GM12878 (cell line): ENCODE measurements around the gene AGAP3. TPM values are rescaled to one million over a fixed set of nuclear protein-coding genes. Genes with fewer than 3 reads are reported as not detected.

Source experiments
- ATAC-seq: fragments of 200-7000 bp; cut with Tn5 transposase; 3 replicates; pipeline ENCODE4 v1.9.1; 2020; ENCODE audit warnings: mild to moderate bottlenecking, moderate library complexity
- BruUV-seq: library from RNA; stranded (reverse); fragments of 400-500 nt; replicated peaks from 2 replicates; lab custom pipeline; 2021; lab: Mats Ljungman, UMichigan
- CTCF ChIA-PET: fragments of 300-600 bp; sonication (Branson Sonifier 250); formaldehyde crosslinking; extraction: SDS; loops from one replicate; lab custom pipeline; 2021; ENCODE audit warnings: inconsistent platforms; lab: Yijun Ruan, JAX
- POLR2A ChIA-PET: fragments of 350-600 bp; formaldehyde crosslinking; extraction: SDS; loops from one replicate; lab custom pipeline; 2021; ENCODE audit warnings: inconsistent platforms; lab: Charles Lee
- RAD21 ChIA-PET: fragments of 300-600 bp; sonication (Branson Sonifier 250); formaldehyde crosslinking; loops from one replicate; lab custom pipeline; 2023; ENCODE audit warnings: antibody characterized with exemption; ENCODE audit not compliant: unreplicated experiment; lab: Charles Lee
- SMC1A ChIA-PET: fragments of 300-600 bp; sonication (Branson Sonifier 250); formaldehyde crosslinking; loops from one replicate; lab custom pipeline; 2023; ENCODE audit not compliant: unreplicated experiment, uncharacterized antibody; lab: Charles Lee
- DNase-seq: peaks from one replicate; pipeline ENCODE4 v3.0.0-alpha.2; 2011; ENCODE audit warnings: low read depth, low spot score
- FAIRE-seq: peaks from 3 replicates; lab custom pipeline; 2011; peaks lifted over from hg19 to GRCh38; lab: Jason Lieb, UNC
- H2AFZ ChIP-seq: 2 replicates; pipeline ENCODE4 v1.6.0; 2011; ENCODE audit warnings: low read depth, low read length, control low read depth; ENCODE audit not compliant: control insufficient read depth
- H3K27ac ChIP-seq: 2 replicates; pipeline ENCODE4 v1.5.1; 2011; ENCODE audit warnings: control low read depth; ENCODE audit not compliant: control insufficient read depth, insufficient read depth
- H3K27me3 ChIP-seq, 2 experiments: replicated peaks in 1 of 2; 2 replicates each; pipeline versions ENCODE4 v1.6.0 to v1.6.1; 2011; ENCODE audit warnings: low read length in 1 of 2; ENCODE audit not compliant: control insufficient read depth in 2 of 2, insufficient read depth in 2 of 2
- H3K36me3 ChIP-seq, 2 experiments: 2 replicates each; pipeline ENCODE4 v1.5.1; 2011; ENCODE audit warnings: low read length in 1 of 2; ENCODE audit not compliant: control insufficient read depth in 2 of 2, insufficient read depth in 2 of 2
- H3K4me1 ChIP-seq: 2 replicates; pipeline ENCODE4 v1.6.1; 2011; ENCODE audit warnings: mild to moderate bottlenecking, low read length, moderate library complexity, mixed read lengths; ENCODE audit not compliant: control insufficient read depth, insufficient read depth
- H3K4me2 ChIP-seq: 2 replicates; pipeline ENCODE4 v1.6.0; 2011; ENCODE audit warnings: control low read depth; ENCODE audit not compliant: control insufficient read depth, insufficient read depth
- H3K4me3 ChIP-seq: fragments of 200-600 bp; sonication (generic); 2 replicates; pipeline ENCODE4 v1.5.1; 2016
- H3K79me2 ChIP-seq: 2 replicates; pipeline ENCODE4 v1.6.0; 2011; ENCODE audit warnings: low read length; ENCODE audit not compliant: control insufficient read depth, insufficient read depth
- H3K9ac ChIP-seq: 2 replicates; pipeline ENCODE4 v1.8.0; 2011; ENCODE audit warnings: low read length, control low read depth, mixed read lengths; ENCODE audit not compliant: control insufficient read depth, insufficient read depth
- H3K9me3 ChIP-seq: replicated peaks from 3 replicates; pipeline ENCODE4 v1.5.1; 2011; ENCODE audit warnings: mild to moderate bottlenecking, low read length; ENCODE audit not compliant: control insufficient read depth, insufficient read depth
- H4K20me1 ChIP-seq: 2 replicates; pipeline ENCODE4 v1.6.0; 2011; ENCODE audit not compliant: control insufficient read depth, insufficient read depth
- CREM ChIP-seq: IDR thresholded peaks from 2 replicates; pipeline ENCODE4 v1.6.1; 2014; ENCODE audit warnings: antibody characterized with exemption, low read depth
- FOS ChIP-seq: IDR thresholded peaks from 3 replicates; pipeline ENCODE4 v1.6.1; 2011; ENCODE audit warnings: borderline replicate concordance; ENCODE audit not compliant: insufficient read length; ENCODE audit errors: extremely low read depth
- GATAD2B ChIP-seq: fragments of 450-650 bp; conservative IDR thresholded peaks from 2 replicates; pipeline ENCODE4 v1.6.1; 2017; ENCODE audit warnings: low read depth, mild to moderate bottlenecking, moderate library complexity
- MTA2 ChIP-seq: fragments of 450-650 bp; IDR thresholded peaks from 2 replicates; pipeline ENCODE4 v1.6.1; 2016; ENCODE audit warnings: low read depth, mild to moderate bottlenecking, moderate library complexity
- NFXL1 ChIP-seq: fragments of 450-650 bp; IDR thresholded peaks from 2 replicates; pipeline ENCODE4 v1.6.1; 2017; ENCODE audit warnings: antibody characterized with exemption, mild to moderate bottlenecking, borderline replicate concordance
- POLR2AphosphoS5 ChIP-seq: IDR thresholded peaks from 2 replicates; pipeline ENCODE4 v1.6.1; 2011; ENCODE audit warnings: mild to moderate bottlenecking, low read length, inconsistent platforms
- SP1 ChIP-seq: IDR thresholded peaks from one replicate; pipeline ENCODE4 v1.6.1; 2011; ENCODE audit warnings: low read depth, low read length
- SUZ12 ChIP-seq: fragments of 200-600 bp; sonication (generic); IDR thresholded peaks from one replicate; pipeline ENCODE4 v1.6.1; 2018; ENCODE audit warnings: antibody characterized with exemption, mild to moderate bottlenecking; ENCODE audit not compliant: unreplicated experiment
- YBX1 ChIP-seq: fragments of 450-650 bp; IDR thresholded peaks from 2 replicates; pipeline ENCODE4 v1.6.1; 2016; ENCODE audit warnings: antibody characterized with exemption
- ZNF274 ChIP-seq: IDR thresholded peaks from one replicate; pipeline ENCODE4 v1.8.0; 2011; ENCODE audit not compliant: insufficient read length, insufficient read depth
- WGBS: methylation state at CpG from one replicate; pipeline ENCODE4 v1.1.6; 2016; ENCODE audit warnings: low lambda C conversion rate; ENCODE audit not compliant: insufficient replicate concordance, insufficient coverage; ENCODE audit errors: missing lambda C conversion rate; 5-methylcytosine and 5-hydroxymethylcytosine counted together
- in situ Hi-C: fragments of 300-500 bp; cut with MboI; formaldehyde crosslinking; loops from 9 replicates; pipeline ENCODE4 v1.14.3; 2018; ENCODE audit warnings: mixed read lengths
- intact Hi-C: fragments of 100-400 bp; cut with micrococcal nuclease; formaldehyde crosslinking; loops from one replicate; pipeline ENCODE4 v1.14.2; 2022; ENCODE audit not compliant: unreplicated experiment
- polyA plus RNA-seq, 11 experiments: library from polyadenylated mRNA; depleted of rRNA in 4 of 11; unstranded in 6 of 11; stranded (reverse) in 5 of 11; fragments of >200 nt; fragmentation: Nextera tagmentation in 4 of 11; fragmentation: Illumina TruSeq in 1 of 11; extraction: Ambion mirVana in 4 of 11; extraction: Trizol in 1 of 11; gene quantifications; 1 replicate in 1 of 11; 2 replicates in 10 of 11; pipeline versions ENCODE4 v1.2.1 to v1.2.3, GENCODE V29; 2011 to 2016; ENCODE audit warnings: inconsistent platforms in 2 of 11, missing spikeins in 2 of 11, low read depth in 1 of 11
- total RNA-seq, 4 experiments: library from RNA; depleted of rRNA in 3 of 4; stranded (reverse); fragments of >200 nt in 3 of 4; fragmentation: Illumina TruSeq in 1 of 4; extraction: Trizol in 1 of 4; gene quantifications; 2 replicates each; pipeline versions ENCODE4 v1.2.1 to v1.2.3, GENCODE V29; 2013 to 2021
- TF ChIP-seq, protein P1 (sequence below): IDR thresholded peaks from 2 replicates; pipeline ENCODE4 v1.6.1; 2012; ENCODE audit warnings: mild to moderate bottlenecking, low read depth, low read length
- TF ChIP-seq, protein P2 (sequence below): fragments of 450-650 bp; IDR thresholded peaks from 2 replicates; pipeline ENCODE4 v1.6.1; 2017; ENCODE audit warnings: mild to moderate bottlenecking, moderate library complexity

AGAP3 gene
- total and polyA plus RNA-seq, 10 of the 15 experiments (the other 5 are each of a cell fraction or from before 2014, with no cell fraction given) = 1.8 to 68.1 (median 15.7) TPM

DNA sequence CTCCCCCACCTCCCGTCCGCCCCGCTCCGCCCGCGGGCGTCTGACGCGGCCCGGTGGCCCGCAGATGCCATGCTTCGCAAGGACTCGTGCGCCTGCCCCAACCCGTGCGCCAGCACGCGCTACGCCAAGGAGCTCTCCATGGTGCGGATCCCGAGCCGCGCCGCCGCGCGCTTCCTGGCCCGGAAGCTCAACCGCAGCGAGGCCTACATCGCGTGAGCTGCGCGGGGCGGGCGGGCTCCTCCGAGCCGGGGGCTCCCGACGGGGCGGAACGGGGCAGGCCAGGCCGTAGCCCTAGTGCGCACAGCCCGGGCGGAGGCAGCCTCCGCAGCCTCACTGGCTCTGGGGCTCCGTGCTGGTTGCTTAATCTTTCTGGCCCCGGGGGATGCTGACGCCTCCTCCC, 35.2 kb upstream of the AGAP3 start (continued):
- TF ChIP-seq, protein P1, sequence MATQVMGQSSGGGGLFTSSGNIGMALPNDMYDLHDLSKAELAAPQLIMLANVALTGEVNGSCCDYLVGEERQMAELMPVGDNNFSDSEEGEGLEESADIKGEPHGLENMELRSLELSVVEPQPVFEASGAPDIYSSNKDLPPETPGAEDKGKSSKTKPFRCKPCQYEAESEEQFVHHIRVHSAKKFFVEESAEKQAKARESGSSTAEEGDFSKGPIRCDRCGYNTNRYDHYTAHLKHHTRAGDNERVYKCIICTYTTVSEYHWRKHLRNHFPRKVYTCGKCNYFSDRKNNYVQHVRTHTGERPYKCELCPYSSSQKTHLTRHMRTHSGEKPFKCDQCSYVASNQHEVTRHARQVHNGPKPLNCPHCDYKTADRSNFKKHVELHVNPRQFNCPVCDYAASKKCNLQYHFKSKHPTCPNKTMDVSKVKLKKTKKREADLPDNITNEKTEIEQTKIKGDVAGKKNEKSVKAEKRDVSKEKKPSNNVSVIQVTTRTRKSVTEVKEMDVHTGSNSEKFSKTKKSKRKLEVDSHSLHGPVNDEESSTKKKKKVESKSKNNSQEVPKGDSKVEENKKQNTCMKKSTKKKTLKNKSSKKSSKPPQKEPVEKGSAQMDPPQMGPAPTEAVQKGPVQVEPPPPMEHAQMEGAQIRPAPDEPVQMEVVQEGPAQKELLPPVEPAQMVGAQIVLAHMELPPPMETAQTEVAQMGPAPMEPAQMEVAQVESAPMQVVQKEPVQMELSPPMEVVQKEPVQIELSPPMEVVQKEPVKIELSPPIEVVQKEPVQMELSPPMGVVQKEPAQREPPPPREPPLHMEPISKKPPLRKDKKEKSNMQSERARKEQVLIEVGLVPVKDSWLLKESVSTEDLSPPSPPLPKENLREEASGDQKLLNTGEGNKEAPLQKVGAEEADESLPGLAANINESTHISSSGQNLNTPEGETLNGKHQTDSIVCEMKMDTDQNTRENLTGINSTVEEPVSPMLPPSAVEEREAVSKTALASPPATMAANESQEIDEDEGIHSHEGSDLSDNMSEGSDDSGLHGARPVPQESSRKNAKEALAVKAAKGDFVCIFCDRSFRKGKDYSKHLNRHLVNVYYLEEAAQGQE = peak; percentile 84
- TF ChIP-seq, all 136 proteins: peak for 4

DNA sequence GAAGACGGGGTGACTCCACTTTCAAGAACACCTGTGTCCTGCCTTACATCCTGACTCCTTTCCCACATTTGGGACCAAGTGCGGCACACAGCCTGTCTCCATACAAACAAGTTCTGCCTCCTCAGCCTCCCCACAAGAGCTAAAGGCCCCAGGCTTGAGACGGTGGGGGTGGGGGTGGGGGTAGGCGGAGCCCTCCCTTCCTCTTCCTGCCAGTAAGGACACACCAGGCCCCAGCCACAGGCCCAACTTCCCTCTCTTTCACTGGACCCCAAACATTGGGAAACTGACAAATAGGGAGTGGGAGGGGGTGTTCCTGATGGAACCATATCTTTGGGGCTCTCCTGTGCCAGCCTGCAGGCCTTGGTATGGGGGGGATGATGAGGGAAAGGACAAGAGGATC, 33.2 kb upstream of the AGAP3 start:
- Histone ChIP-seq H3K27ac (no peak overlapping the region), H2AFZ (no peak overlapping the region), H3K4me1 (peaks cover 9% of the 10 kb centered on the region), H3K79me2 (peaks cover 2% of the 10 kb centered on the region; the same call in 1 of the 2 replicates), H3K27me3 (no peaks in the 10 kb centered on the region; a peak in 1 of 4 replicates), H3K4me3 (no peak overlapping the region), H4K20me1 (no peaks in the 10 kb centered on the region), H3K9ac (no peak overlapping the region), H3K36me3 (no peaks in the 10 kb centered on the region), H3K9me3 (no peaks in the 10 kb centered on the region), H3K4me2 (no peak overlapping the region)
- ATAC-seq (no peak), FAIRE-seq (no peak), DNase-seq (no peak)
- SMC1A ChIA-PET = no interaction called here
- intact Hi-C loops (no loop called here), in situ Hi-C loops (no loop called here)
- RAD21 ChIA-PET = no interaction called here
- TF ChIP-seq, protein P2, sequence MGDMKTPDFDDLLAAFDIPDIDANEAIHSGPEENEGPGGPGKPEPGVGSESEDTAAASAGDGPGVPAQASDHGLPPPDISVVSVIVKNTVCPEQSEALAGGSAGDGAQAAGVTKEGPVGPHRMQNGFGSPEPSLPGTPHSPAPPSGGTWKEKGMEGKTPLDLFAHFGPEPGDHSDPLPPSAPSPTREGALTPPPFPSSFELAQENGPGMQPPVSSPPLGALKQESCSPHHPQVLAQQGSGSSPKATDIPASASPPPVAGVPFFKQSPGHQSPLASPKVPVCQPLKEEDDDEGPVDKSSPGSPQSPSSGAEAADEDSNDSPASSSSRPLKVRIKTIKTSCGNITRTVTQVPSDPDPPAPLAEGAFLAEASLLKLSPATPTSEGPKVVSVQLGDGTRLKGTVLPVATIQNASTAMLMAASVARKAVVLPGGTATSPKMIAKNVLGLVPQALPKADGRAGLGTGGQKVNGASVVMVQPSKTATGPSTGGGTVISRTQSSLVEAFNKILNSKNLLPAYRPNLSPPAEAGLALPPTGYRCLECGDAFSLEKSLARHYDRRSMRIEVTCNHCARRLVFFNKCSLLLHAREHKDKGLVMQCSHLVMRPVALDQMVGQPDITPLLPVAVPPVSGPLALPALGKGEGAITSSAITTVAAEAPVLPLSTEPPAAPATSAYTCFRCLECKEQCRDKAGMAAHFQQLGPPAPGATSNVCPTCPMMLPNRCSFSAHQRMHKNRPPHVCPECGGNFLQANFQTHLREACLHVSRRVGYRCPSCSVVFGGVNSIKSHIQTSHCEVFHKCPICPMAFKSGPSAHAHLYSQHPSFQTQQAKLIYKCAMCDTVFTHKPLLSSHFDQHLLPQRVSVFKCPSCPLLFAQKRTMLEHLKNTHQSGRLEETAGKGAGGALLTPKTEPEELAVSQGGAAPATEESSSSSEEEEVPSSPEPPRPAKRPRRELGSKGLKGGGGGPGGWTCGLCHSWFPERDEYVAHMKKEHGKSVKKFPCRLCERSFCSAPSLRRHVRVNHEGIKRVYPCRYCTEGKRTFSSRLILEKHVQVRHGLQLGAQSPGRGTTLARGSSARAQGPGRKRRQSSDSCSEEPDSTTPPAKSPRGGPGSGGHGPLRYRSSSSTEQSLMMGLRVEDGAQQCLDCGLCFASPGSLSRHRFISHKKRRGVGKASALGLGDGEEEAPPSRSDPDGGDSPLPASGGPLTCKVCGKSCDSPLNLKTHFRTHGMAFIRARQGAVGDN = no peak
- TF ChIP-seq FOS = no peak
- TF ChIP-seq YBX1 = no peak
- no peak for TF ChIP-seq CREM
- no peak for TF ChIP-seq ZNF274
- TF ChIP-seq POLR2AphosphoS5 = no peak
- TF ChIP-seq SUZ12 = no peak
- TF ChIP-seq MTA2 = no peak
- TF ChIP-seq NFXL1 = no peak
- no peak for TF ChIP-seq SP1
- TF ChIP-seq GATAD2B = no peak
- WGBS = 74% methylated on average over 4 of the region's 4 CpGs
- no TSS peak for BruUV-seq
- POLR2A ChIA-PET = no interaction called here
- CTCF ChIA-PET = no interaction called here
